Neural crest cell (in vitro differentiated cells): Measurements from ENCODE around the gene CD300A. TPM values are rescaled to one million over a fixed set of nuclear protein-coding genes. Genes with fewer than 3 reads are reported as not detected.

Source experiments
- DNase-seq: peaks from one replicate; pipeline ENCODE4 v3.0.0; 2021; ENCODE audit warnings: low read depth, mixed read lengths, low spot score
- H3K27ac Mint-ChIP-seq: one replicate; pipeline ENCODE4 v1.8.0; 2021; ENCODE audit warnings: mild to moderate bottlenecking, mixed read lengths; ENCODE audit not compliant: unreplicated experiment
- H3K27me3 Mint-ChIP-seq: 2 replicates; pipeline ENCODE4 v1.8.0; 2021; ENCODE audit warnings: low read depth, mild to moderate bottlenecking, mixed read lengths
- H3K36me3 Mint-ChIP-seq: 2 replicates; pipeline ENCODE4 v1.8.0; 2021; ENCODE audit warnings: low read depth, mild to moderate bottlenecking, mixed read lengths
- H3K4me1 Mint-ChIP-seq: 2 replicates; pipeline ENCODE4 v1.8.0; 2021; ENCODE audit warnings: mixed read lengths
- H3K4me3 Mint-ChIP-seq: one replicate; pipeline ENCODE4 v1.8.0; 2021; ENCODE audit warnings: mild to moderate bottlenecking, mixed read lengths
- H3K9me3 Mint-ChIP-seq: 2 replicates; pipeline ENCODE4 v1.8.0; 2021; ENCODE audit warnings: mixed read lengths
- total RNA-seq: library from RNA; stranded (reverse); gene quantifications from 2 replicates; pipeline ENCODE4 v1.2.1, GENCODE V29; 2021
- TF ChIP-seq, protein P1 (sequence below): fragments of 200-600 bp; sonication (generic); conservative IDR thresholded peaks from 2 replicates; pipeline ENCODE4 v1.5.0; 2021; ENCODE audit warnings: antibody characterized with exemption, mild to moderate bottlenecking

Gene CD300A
- total RNA-seq, 1 donor from 2014 or later = not detected

DNA sequence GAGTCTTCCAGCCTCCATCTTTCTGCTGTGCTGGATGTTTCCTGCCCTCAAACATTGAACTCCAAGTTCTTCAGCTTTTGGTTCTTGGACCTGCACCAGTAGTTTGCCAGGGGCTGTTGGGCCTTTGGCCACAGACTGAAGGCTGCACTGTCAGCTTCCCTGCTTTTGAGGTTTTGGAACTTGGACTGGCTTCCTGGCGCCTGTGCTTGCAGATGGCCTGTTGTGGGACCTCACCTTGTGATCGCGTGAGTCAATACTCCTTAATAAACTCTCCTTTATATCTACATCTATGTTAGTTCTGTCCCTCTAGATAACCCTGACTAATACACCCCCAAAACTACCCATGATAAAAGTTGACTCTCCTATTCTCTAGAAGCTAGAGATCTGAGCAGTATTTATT, 7.6 kb upstream of the CD300A start:
- Mint-ChIP-seq H3K4me3 (no peak overlapping the region), H3K27me3 (peaks cover 16% of the 10 kb centered on the region), H3K36me3 (no peaks in the 10 kb centered on the region), H3K27ac (no peak overlapping the region), H3K4me1 (peaks cover 26% of the 10 kb centered on the region), H3K9me3 (no peaks in the 10 kb centered on the region)
- no peak for DNase-seq
- TF ChIP-seq, protein P1, sequence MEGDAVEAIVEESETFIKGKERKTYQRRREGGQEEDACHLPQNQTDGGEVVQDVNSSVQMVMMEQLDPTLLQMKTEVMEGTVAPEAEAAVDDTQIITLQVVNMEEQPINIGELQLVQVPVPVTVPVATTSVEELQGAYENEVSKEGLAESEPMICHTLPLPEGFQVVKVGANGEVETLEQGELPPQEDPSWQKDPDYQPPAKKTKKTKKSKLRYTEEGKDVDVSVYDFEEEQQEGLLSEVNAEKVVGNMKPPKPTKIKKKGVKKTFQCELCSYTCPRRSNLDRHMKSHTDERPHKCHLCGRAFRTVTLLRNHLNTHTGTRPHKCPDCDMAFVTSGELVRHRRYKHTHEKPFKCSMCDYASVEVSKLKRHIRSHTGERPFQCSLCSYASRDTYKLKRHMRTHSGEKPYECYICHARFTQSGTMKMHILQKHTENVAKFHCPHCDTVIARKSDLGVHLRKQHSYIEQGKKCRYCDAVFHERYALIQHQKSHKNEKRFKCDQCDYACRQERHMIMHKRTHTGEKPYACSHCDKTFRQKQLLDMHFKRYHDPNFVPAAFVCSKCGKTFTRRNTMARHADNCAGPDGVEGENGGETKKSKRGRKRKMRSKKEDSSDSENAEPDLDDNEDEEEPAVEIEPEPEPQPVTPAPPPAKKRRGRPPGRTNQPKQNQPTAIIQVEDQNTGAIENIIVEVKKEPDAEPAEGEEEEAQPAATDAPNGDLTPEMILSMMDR = no peak

DNA sequence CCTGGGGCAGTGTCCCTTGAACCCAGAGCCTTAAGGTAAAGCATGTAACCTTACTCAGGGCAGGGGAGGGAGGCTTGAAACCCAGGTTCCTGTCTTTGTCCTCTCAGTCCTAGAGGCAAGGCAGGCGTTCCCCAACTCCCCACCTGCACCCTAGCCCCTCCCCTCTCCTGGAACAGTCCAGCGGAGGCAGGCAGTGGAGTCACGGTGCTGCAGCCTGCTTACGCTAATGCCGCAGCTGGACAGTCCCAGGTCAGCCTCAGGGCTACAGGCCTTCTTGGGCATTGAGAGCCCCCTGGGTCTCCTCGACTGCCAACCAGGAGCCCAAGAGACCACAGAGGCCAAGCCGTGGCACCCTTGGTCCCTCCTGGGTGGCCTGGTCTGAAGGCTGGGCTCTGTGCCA, 6.8 kb upstream of the CD300A start:
- Mint-ChIP-seq H3K9me3 (no peaks in the 10 kb centered on the region), H3K27ac (no peak overlapping the region), H3K27me3 (peaks cover 16% of the 10 kb centered on the region), H3K36me3 (no peaks in the 10 kb centered on the region), H3K4me1 (peaks cover 22% of the 10 kb centered on the region), H3K4me3 (no peak overlapping the region)
- DNase-seq = no peak
- TF ChIP-seq, protein P1 = no peak

DNA sequence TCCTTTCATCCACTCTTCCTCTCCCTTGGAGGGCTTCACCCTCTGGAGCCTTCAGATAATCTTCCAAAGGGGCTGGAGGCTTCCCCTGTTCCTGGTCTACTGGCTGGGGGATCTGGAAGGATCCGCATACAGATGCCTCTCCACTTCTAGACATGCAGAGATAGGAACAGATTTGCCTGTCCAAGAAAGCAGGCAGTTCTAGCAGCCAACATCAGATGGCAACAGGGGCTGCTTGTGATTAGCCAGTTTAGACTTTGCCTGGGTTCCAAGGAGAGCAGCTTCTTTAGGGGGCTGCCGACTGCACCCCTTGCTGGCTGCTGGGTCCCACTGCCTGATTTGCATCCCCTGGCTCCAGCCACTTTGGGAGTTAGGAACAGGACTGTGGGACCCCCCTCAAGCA, 6.2 kb upstream of the CD300A start:
- Mint-ChIP-seq H3K9me3 (no peaks in the 10 kb centered on the region), H3K4me1 (peaks cover 16% of the 10 kb centered on the region), H3K27ac (no peak overlapping the region), H3K36me3 (no peaks in the 10 kb centered on the region), H3K27me3 (peaks cover 16% of the 10 kb centered on the region), H3K4me3 (no peak overlapping the region)
- TF ChIP-seq, protein P1 = no peak
- DNase-seq = no peak

DNA sequence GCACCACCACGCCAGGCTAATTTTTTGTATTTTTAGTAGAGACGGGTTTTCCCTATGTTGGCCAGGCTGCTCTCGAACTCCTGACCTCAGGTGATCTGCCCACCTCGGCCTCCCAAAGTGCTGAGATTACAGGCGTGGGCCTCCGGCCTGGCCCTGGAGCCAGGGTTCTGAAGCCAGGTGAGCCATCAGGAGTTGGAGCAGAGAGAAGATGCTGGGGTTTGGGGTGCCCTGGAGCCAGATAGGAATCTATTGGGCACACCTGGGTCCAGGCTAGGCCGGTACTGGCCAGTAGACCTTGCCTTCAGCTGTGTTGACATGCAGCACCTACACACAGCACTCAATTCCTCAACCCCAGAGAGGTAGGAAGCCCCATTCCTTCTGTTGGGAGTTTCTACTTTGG, 5.4 kb upstream of the CD300A start:
- H3K9me3 Mint-ChIP-seq = no peaks in the 10 kb centered on the region
- H3K27me3 Mint-ChIP-seq = peaks cover 16% of the 10 kb centered on the region
- H3K4me3 Mint-ChIP-seq = no peak overlapping the region
- TF ChIP-seq, protein P1 = no peak
- no peaks in the 10 kb centered on the region for H3K36me3 Mint-ChIP-seq
- H3K27ac Mint-ChIP-seq = no peak overlapping the region
- peaks cover 11% of the 10 kb centered on the region for H3K4me1 Mint-ChIP-seq
- no peak for DNase-seq

DNA sequence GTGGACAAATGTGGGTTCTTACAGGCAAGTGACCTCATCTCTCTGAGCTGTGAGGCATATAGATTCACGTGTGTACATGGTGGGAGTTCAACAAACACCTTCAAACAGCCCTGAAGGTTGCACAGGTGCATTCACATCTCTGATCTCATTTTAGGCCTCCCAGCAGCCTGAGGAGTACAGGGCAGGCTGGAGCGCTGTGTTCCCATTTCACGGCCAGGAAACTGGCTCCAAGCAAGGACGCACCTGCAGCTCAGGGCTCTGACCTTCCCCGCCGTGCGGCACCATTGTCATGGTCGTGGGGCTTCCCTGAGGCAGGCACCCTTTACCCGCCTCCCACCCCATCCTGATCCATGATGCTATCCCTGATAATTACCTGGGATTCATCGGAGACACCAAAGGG, 4.8 kb upstream of the CD300A start:
- Mint-ChIP-seq H3K4me1 (peaks cover 9% of the 10 kb centered on the region), H3K4me3 (no peak overlapping the region), H3K27me3 (peaks cover 16% of the 10 kb centered on the region), H3K27ac (no peak overlapping the region), H3K36me3 (no peaks in the 10 kb centered on the region), H3K9me3 (no peaks in the 10 kb centered on the region)
- TF ChIP-seq, protein P1 = no peak
- DNase-seq = no peak
